GM23248 (cell line): ENCODE results near the gene ANKRD12. TPM values are rescaled to one million over a fixed set of nuclear protein-coding genes. Genes with fewer than 3 reads are reported as not detected.

Experiments used
- DNase-seq: peaks from one replicate; pipeline ENCODE4 v3.0.0-alpha.2; 2015
- H2AFZ ChIP-seq: fragments of 200-600 bp; sonication (generic); 2 replicates; pipeline ENCODE4 v1.6.1; 2016; ENCODE audit warnings: antibody characterized with exemption
- H3F3A ChIP-seq: fragments of 200-600 bp; sonication (generic); 2 replicates; pipeline ENCODE4 v1.6.1; 2016; ENCODE audit warnings: mild to moderate bottlenecking, antibody characterized with exemption, mixed run types; ENCODE audit not compliant: insufficient read depth
- H3K27ac ChIP-seq: fragments of 200-600 bp; sonication (generic); 2 replicates; pipeline ENCODE4 v1.5.1; 2016; ENCODE audit warnings: mild to moderate bottlenecking
- H3K27me3 ChIP-seq: fragments of 200-600 bp; sonication (generic); replicated peaks from 2 replicates; pipeline ENCODE4 v1.6.1; 2016; ENCODE audit warnings: mild to moderate bottlenecking; ENCODE audit not compliant: insufficient read depth
- H3K36me3 ChIP-seq: fragments of 200-600 bp; sonication (generic); 2 replicates; pipeline ENCODE4 v1.6.1; 2016; ENCODE audit warnings: low read depth, mild to moderate bottlenecking
- H3K4me1 ChIP-seq: fragments of 200-600 bp; sonication (generic); 2 replicates; pipeline ENCODE4 v1.6.1; 2016; ENCODE audit warnings: mild to moderate bottlenecking; ENCODE audit not compliant: insufficient read depth
- H3K4me2 ChIP-seq: fragments of 200-600 bp; sonication (generic); one replicate; pipeline ENCODE4 v1.6.1; 2016; ENCODE audit warnings: mild to moderate bottlenecking; ENCODE audit not compliant: unreplicated experiment
- H3K4me3 ChIP-seq: fragments of 200-600 bp; sonication (generic); 2 replicates; pipeline ENCODE4 v1.5.1; 2016; ENCODE audit warnings: mild to moderate bottlenecking
- H3K79me2 ChIP-seq: fragments of 200-600 bp; sonication (generic); 2 replicates; pipeline ENCODE4 v1.6.1; 2016; ENCODE audit warnings: mild to moderate bottlenecking; ENCODE audit not compliant: insufficient read depth
- H3K9ac ChIP-seq: fragments of 200-600 bp; sonication (generic); 2 replicates; pipeline ENCODE4 v1.6.1; 2016; ENCODE audit warnings: mild to moderate bottlenecking
- H3K9me2 ChIP-seq: fragments of 200-600 bp; sonication (generic); 2 replicates; pipeline ENCODE4 v1.6.1; 2016; ENCODE audit warnings: mixed run types, mild to moderate bottlenecking, moderate library complexity; ENCODE audit not compliant: insufficient read depth
- H3K9me3 ChIP-seq: fragments of 200-600 bp; sonication (generic); one replicate; pipeline ENCODE4 v1.6.1; 2017; ENCODE audit warnings: low read depth
- H4K20me1 ChIP-seq: fragments of 200-600 bp; sonication (generic); 2 replicates; pipeline ENCODE4 v1.6.0; 2016; ENCODE audit not compliant: insufficient read depth
- EZH2 ChIP-seq: fragments of 200-600 bp; sonication (generic); IDR thresholded peaks from 2 replicates; pipeline ENCODE4 v1.6.1; 2018; ENCODE audit warnings: antibody characterized with exemption, mild to moderate bottlenecking; ENCODE audit not compliant: insufficient read depth, poor library complexity, severe bottlenecking
- EZH2phosphoT487 ChIP-seq: fragments of 200-600 bp; sonication (generic); IDR thresholded peaks from 2 replicates; pipeline ENCODE4 v1.6.1; 2018; ENCODE audit warnings: antibody characterized with exemption, moderate library complexity, mild to moderate bottlenecking, low read depth; ENCODE audit not compliant: insufficient read depth
- WGBS, 2 experiments: methylation state at CpG; one replicate each; pipeline ENCODE4 v1.1.6; 2015 to 2017; ENCODE audit warnings: low lambda C conversion rate in 2 of 2, low coverage in 1 of 2; ENCODE audit errors: missing lambda C conversion rate in 2 of 2; 5-methylcytosine and 5-hydroxymethylcytosine counted together
- in situ Hi-C: fragments of 300-500 bp; cut with MboI; formaldehyde crosslinking; loops from 2 replicates; pipeline ENCODE4 v1.15.0; 2020
- polyA plus RNA-seq: library from polyadenylated mRNA; unstranded; fragments of >200 nt; fragmentation: Nextera tagmentation; extraction: Ambion mirVana; gene quantifications from 2 replicates; pipeline ENCODE4 v1.2.1, GENCODE V29; 2016
- total RNA-seq: library from RNA; depleted of rRNA; stranded (reverse); fragments of >200 nt; shearing (Covaris generic); gene quantifications from 2 replicates; pipeline ENCODE4 v1.2.3, GENCODE V29; 2014

ANKRD12 gene
- total and polyA plus RNA-seq, 2 experiments from 2014 or later, result 16.5 to 34.8 TPM

- Histone ChIP-seq H3K4me3 (no peak overlapping the region), H4K20me1 (no peaks in the 10 kb centered on the region), H3K9me3 (no peaks in the 10 kb centered on the region), H3F3A (peaks cover 7% of the 10 kb centered on the region), H3K36me3 (no peaks in the 10 kb centered on the region), H3K79me2 (no peaks in the 10 kb centered on the region), H3K9ac (no peak overlapping the region), H3K27me3 (no peaks in the 10 kb centered on the region), H3K9me2 (no peaks in the 10 kb centered on the region), H3K4me2 (no peak overlapping the region), H3K4me1 (peaks cover 21% of the 10 kb centered on the region), H2AFZ (no peak overlapping the region), H3K27ac (no peak overlapping the region)
- WGBS, 2 experiments, result 94 to 100% methylated on average over 2 of the region's 2 CpGs
- no peak for TF ChIP-seq EZH2
- no peak for TF ChIP-seq EZH2phosphoT487
- DNase-seq, result no peak
- in situ Hi-C loops, result no loop called here
These were observed 186.2 kb downstream of the ANKRD12 start for GRCh38 chr18:9322744-9323143.

DNA sequence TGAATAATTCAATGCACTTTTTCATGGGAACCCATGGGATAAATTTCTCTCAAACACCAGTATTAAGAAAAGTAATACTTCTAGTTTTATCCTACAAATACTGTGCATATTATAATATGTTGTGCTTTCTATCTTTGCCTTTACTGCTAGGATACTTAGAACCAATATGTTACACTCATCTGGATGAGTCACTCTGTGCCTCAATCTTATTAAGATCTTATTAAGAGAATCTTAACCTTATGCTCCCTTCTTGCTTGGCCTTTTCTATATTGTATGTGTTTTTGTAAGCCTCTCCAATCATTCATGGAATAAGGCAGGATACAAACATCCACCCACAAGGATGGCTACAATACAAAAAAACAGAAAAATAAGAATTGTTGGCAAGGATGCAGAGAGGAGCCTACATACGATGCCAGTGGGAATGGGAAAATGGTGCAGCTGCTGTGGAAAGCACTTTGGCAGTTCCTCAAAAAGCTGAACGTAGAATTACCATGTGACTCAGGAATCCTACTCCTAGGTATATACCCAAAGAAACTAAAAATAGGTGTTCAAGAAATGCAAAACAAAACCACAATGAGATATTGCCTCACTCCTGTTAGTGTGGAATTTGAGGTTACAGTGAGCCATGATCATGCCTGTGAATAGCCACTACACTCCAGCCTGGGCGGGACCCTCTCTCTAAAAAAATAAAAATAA is 187.3 kb downstream of the ANKRD12 start:
- 53 to 57% methylated on average over 3 of the region's 3 CpGs for WGBS, 2 experiments
- H3K4me2 ChIP-seq, result no peak overlapping the region
- DNase-seq, result peak; percentile 53
- H3K9me3 ChIP-seq, result no peaks in the 10 kb centered on the region
- TF ChIP-seq EZH2 (no peak), EZH2phosphoT487 (no peak)
- H3K4me1 ChIP-seq, result peaks cover 21% of the 10 kb centered on the region
- no peaks in the 10 kb centered on the region for H3K27me3 ChIP-seq
- no peaks in the 10 kb centered on the region for H3K9me2 ChIP-seq
- H3K79me2 ChIP-seq, result no peaks in the 10 kb centered on the region
- H3K9ac ChIP-seq, result no peak overlapping the region
- H4K20me1 ChIP-seq, result no peaks in the 10 kb centered on the region
- H2AFZ ChIP-seq, result no peak overlapping the region
- H3F3A ChIP-seq, result peaks cover 7% of the 10 kb centered on the region
- H3K4me3 ChIP-seq, result no peak overlapping the region
- in situ Hi-C loops, result no loop called here
- H3K27ac ChIP-seq, result no peak overlapping the region
- no peaks in the 10 kb centered on the region for H3K36me3 ChIP-seq

GRCh38 chr18:9325716-9326115 is 189.1 kb downstream of the ANKRD12 start:
- Histone ChIP-seq H3K79me2 (no peaks in the 10 kb centered on the region), H3K4me3 (no peak overlapping the region), H4K20me1 (no peaks in the 10 kb centered on the region), H3K27me3 (no peaks in the 10 kb centered on the region), H3K36me3 (no peaks in the 10 kb centered on the region), H2AFZ (no peak overlapping the region), H3K27ac (no peak overlapping the region), H3K4me1 (peaks cover 18% of the 10 kb centered on the region), H3K9me2 (no peaks in the 10 kb centered on the region), H3K9me3 (no peaks in the 10 kb centered on the region), H3K9ac (no peak overlapping the region), H3F3A (peaks cover 7% of the 10 kb centered on the region), H3K4me2 (no peak overlapping the region)
- in situ Hi-C loops, result no loop called here
- WGBS, 2 experiments, result 51 to 53% methylated on average over 2 of the region's 2 CpGs
- no peak for TF ChIP-seq EZH2
- TF ChIP-seq EZH2phosphoT487, result no peak
- no peak for DNase-seq

DNA sequence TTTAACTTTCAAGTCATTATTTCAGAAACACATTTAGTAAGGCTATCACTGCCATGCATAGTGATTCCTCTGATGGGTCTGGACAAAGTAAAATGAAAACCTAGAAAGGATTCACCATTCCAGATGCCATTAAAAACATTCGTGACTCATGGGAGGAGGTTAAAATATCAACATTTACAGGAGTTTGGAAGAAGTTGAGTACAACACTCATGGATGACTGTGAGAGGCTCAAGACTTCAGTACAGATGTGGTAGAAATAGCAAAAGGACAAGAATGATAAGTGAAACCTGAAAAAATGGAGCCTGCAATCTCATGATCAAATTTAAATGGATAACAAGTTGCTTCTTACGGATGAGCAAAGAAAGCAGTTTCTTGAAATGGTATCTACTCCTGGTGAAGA is 192.2 kb downstream of the ANKRD12 start:
- H3K9me3 ChIP-seq, result no peaks in the 10 kb centered on the region
- H3F3A ChIP-seq, result peaks cover 7% of the 10 kb centered on the region
- H3K9me2 ChIP-seq, result no peaks in the 10 kb centered on the region
- in situ Hi-C loops, result no loop called here
- no peak overlapping the region for H2AFZ ChIP-seq
- peaks cover 7% of the 10 kb centered on the region for H3K4me1 ChIP-seq
- no peaks in the 10 kb centered on the region for H3K79me2 ChIP-seq
- H4K20me1 ChIP-seq, result no peaks in the 10 kb centered on the region
- 27 to 45% methylated on average over 2 of the region's 2 CpGs for WGBS, 2 experiments
- peak; percentile 32 for DNase-seq
- no peak overlapping the region for H3K27ac ChIP-seq
- H3K4me3 ChIP-seq, result no peak overlapping the region
- H3K9ac ChIP-seq, result no peak overlapping the region
- no peaks in the 10 kb centered on the region for H3K36me3 ChIP-seq
- H3K4me2 ChIP-seq, result no peak overlapping the region
- no peak for TF ChIP-seq EZH2phosphoT487
- no peak for TF ChIP-seq EZH2
- no peaks in the 10 kb centered on the region for H3K27me3 ChIP-seq
